A673 (cell line): Measurements from ENCODE around the gene ADARB2. TPM values are rescaled to one million over a fixed set of nuclear protein-coding genes. Genes with fewer than 3 reads are reported as not detected.

ENCODE experiments used
- BruUV-seq: library from RNA; stranded (reverse); fragments of 400-500 nt; replicated peaks from 2 replicates; lab custom pipeline; 2021; lab: Mats Ljungman, UMichigan
- CTCF ChIA-PET: fragments of 300-600 bp; sonication (Branson Sonifier 250); formaldehyde crosslinking; loops from one replicate; lab custom pipeline; 2022; ENCODE audit warnings: antibody characterized with exemption; lab: Charles Lee
- POLR2A ChIA-PET: fragments of 300-600 bp; sonication (Branson Sonifier 250); formaldehyde crosslinking; loops from one replicate; lab custom pipeline; 2022; ENCODE audit warnings: antibody characterized with exemption; ENCODE audit not compliant: low non-redundant PET; lab: Charles Lee
- DNase-seq: peaks from one replicate; pipeline ENCODE4 v3.0.0-alpha.2; 2015; ENCODE audit warnings: low spot score
- H3K27ac ChIP-seq: fragments of 200-600 bp; sonication (generic); 2 replicates; pipeline ENCODE4 v1.5.1; 2016; ENCODE audit warnings: mixed run types, low read depth, mild to moderate bottlenecking, mixed read lengths, antibody characterized with exemption, low read length; ENCODE audit not compliant: poor library complexity, severe bottlenecking
- H3K27me3 ChIP-seq: fragments of 200-600 bp; sonication (generic); replicated peaks from 2 replicates; pipeline ENCODE4 v1.6.1; 2017; ENCODE audit warnings: mixed run types, low read depth, mild to moderate bottlenecking, mixed read lengths, antibody characterized with exemption, low read length; ENCODE audit not compliant: insufficient read depth, poor library complexity
- H3K36me3 ChIP-seq: fragments of 200-600 bp; sonication (generic); 2 replicates; pipeline ENCODE4 v1.6.1; 2016; ENCODE audit warnings: mixed run types, mild to moderate bottlenecking, mixed read lengths, antibody characterized with exemption, low read length; ENCODE audit not compliant: insufficient read depth, poor library complexity, severe bottlenecking
- H3K4me1 ChIP-seq: fragments of 200-600 bp; sonication (generic); 2 replicates; pipeline ENCODE4 v1.6.1; 2017; ENCODE audit warnings: mixed run types, mild to moderate bottlenecking, mixed read lengths, antibody characterized with exemption, low read length; ENCODE audit not compliant: insufficient read depth, poor library complexity, severe bottlenecking
- H3K4me3 ChIP-seq: fragments of 200-600 bp; sonication (generic); 2 replicates; pipeline ENCODE4 v1.5.1; 2016; ENCODE audit warnings: low read depth, mixed run types, mild to moderate bottlenecking, mixed read lengths, low read length; ENCODE audit not compliant: poor library complexity, severe bottlenecking
- H3K9me3 ChIP-seq: fragments of 200-600 bp; sonication (generic); 2 replicates; pipeline ENCODE4 v1.6.1; 2016; ENCODE audit warnings: mixed run types, low read depth, mild to moderate bottlenecking, mixed read lengths, antibody characterized with exemption, low read length; ENCODE audit not compliant: poor library complexity, severe bottlenecking
- EZH2 ChIP-seq: fragments of 200-600 bp; sonication (generic); IDR thresholded peaks from 2 replicates; pipeline ENCODE4 v1.6.1; 2017; ENCODE audit warnings: borderline replicate concordance, low read depth, mild to moderate bottlenecking, mixed read lengths, antibody characterized with exemption, low read length; ENCODE audit not compliant: poor library complexity, severe bottlenecking
- intact Hi-C: fragments of 100-400 bp; cut with micrococcal nuclease; formaldehyde crosslinking; loops from one replicate; pipeline ENCODE4 v1.10.0; 2022; ENCODE audit not compliant: unreplicated experiment
- total RNA-seq: library from RNA; stranded (reverse); gene quantifications from 2 replicates; pipeline ENCODE4 v1.2.3, GENCODE V29; 2021
- TF ChIP-seq, protein P1 (sequence below): fragments of 300-800, 200-600 bp; sonication (generic); conservative IDR thresholded peaks from 2 replicates; pipeline ENCODE4 v1.5.1; 2017; ENCODE audit warnings: low read depth, mild to moderate bottlenecking, antibody characterized with exemption, low read length, moderate library complexity, mixed read lengths

The ADARB2 gene
- total RNA-seq, 1 experiment from 2014 or later = not detected

DNA sequence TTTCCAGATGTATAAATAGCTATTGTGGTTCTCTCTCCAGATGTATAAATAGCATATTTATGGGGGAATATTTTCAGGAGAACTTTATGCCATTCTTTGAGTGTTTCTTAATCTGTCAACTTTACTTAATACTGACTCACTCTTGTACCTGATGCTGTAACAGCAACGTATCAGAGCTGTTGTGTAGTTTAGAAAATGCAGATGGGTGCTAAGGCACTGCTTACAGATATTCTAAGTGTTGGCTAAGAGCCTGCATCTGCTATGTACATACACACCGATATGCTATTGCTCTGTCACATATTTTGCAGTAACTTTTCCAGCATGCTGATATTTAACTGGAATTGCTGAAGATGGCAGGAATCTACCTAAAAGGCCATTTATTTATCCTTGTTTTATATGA, 609.2 kb downstream of the ADARB2 start:
- H3K4me1 ChIP-seq = no peaks in the 10 kb centered on the region
- no TSS peak for BruUV-seq
- peaks cover 17% of the 10 kb centered on the region for H3K36me3 ChIP-seq
- no peaks in the 10 kb centered on the region for H3K9me3 ChIP-seq
- ChIA-PET CTCF (no interaction called here), POLR2A (no interaction called here)
- H3K4me3 ChIP-seq = no peak overlapping the region
- DNase-seq = no peak
- H3K27me3 ChIP-seq = no peaks in the 10 kb centered on the region
- intact Hi-C loops = no loop called here
- no peak overlapping the region for H3K27ac ChIP-seq
- TF ChIP-seq, protein P1, sequence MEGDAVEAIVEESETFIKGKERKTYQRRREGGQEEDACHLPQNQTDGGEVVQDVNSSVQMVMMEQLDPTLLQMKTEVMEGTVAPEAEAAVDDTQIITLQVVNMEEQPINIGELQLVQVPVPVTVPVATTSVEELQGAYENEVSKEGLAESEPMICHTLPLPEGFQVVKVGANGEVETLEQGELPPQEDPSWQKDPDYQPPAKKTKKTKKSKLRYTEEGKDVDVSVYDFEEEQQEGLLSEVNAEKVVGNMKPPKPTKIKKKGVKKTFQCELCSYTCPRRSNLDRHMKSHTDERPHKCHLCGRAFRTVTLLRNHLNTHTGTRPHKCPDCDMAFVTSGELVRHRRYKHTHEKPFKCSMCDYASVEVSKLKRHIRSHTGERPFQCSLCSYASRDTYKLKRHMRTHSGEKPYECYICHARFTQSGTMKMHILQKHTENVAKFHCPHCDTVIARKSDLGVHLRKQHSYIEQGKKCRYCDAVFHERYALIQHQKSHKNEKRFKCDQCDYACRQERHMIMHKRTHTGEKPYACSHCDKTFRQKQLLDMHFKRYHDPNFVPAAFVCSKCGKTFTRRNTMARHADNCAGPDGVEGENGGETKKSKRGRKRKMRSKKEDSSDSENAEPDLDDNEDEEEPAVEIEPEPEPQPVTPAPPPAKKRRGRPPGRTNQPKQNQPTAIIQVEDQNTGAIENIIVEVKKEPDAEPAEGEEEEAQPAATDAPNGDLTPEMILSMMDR = no peak
- TF ChIP-seq EZH2 = no peak

DNA sequence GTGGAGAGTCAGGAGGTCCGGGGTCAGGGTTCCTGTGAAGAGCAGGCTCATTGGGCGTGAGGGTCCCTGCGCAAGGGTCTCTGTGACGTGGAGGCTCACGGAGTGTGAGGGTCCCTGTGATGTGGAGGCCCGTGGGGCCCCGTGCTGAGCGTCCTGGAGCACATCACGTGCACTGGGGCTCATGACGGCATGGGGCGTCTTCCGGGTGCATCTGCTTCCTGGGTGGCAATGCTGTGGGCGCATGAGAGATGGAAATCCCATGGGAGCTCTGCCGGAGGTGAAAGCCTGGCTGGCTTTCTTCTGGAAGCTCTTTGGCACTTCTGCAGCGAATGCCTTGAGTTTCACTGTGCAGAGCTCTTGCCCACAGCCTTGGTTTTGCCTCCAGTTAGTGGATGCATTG, 609.7 kb downstream of the ADARB2 start:
- POLR2A ChIA-PET = no interaction called here
- TF ChIP-seq, protein P1 = no peak
- Histone ChIP-seq H3K36me3 (peaks cover 17% of the 10 kb centered on the region), H3K27ac (no peak overlapping the region), H3K4me3 (no peak overlapping the region), H3K27me3 (no peaks in the 10 kb centered on the region), H3K4me1 (peaks cover 4% of the 10 kb centered on the region), H3K9me3 (no peaks in the 10 kb centered on the region)
- no peak for DNase-seq
- intact Hi-C loops = no loop called here
- BruUV-seq = no TSS peak
- CTCF ChIA-PET = no interaction called here
